Measurements from ENCODE around the gene ALKBH1. TPM values are rescaled to one million over a fixed set of nuclear protein-coding genes. Genes with fewer than 3 reads are reported as not detected.
"Not testable (repeated sequence)": the region's sequence is repeated elsewhere in the genome, so short reads cannot be mapped to it uniquely, and the experiment has no call there.

Gene ALKBH1
- 10 to 100 TPM; 13.5 to 14.5 TPM for total RNA-seq

GRCh38 chr14:77707724-77708408 is at the start of gene ALKBH1, which contains the start of gene SLIRP:
TSS of gene ALKBH1 (minus strand) at chr14:77708023. CDS start at chr14:77708004, 19 bp downstream.
TSS of gene SLIRP (plus strand) at chr14:77708103. CDS start at chr14:77708112, 9 bp downstream.
- peak within 1 kb of the TSS; percentile 87 for H3K4me3 Mint-ChIP-seq
- H3K27ac Mint-ChIP-seq: peak within 1 kb of the TSS; percentile 88
- CTCF ChIA-PET: interaction anchor here (0.6 to 1.5 kb wide), 3 partner anchors 11 to 90 kb away, joined by 3 to 6 read pairs (median 3); no protein-coding TSS in a partner anchor
- no peaks in the 10 kb centered on the region for H3K27me3 Mint-ChIP-seq (ENCODE audit: low read depth)
- intact Hi-C loops (cut with micrococcal nuclease): loop anchor here (1.0 to 5.0 kb wide), 7 partner anchors 53 to 406 kb away; partner anchors contain the start of genes ADCK1, GSTZ1, SNW1 and SPTLC2
- H3K36me3 Mint-ChIP-seq (ENCODE audit: low read depth): peaks cover 19% of the 10 kb centered on the region
- peak; percentile 92 for DNase-seq
- H3K4me1 Mint-ChIP-seq (ENCODE audit: low read depth): peaks cover 48% of the 10 kb centered on the region
- no peaks in the 10 kb centered on the region for H3K9me3 Mint-ChIP-seq

GRCh38 chr14:77752799-77753516 is 45.1 kb upstream of the ALKBH1 start:
- CTCF ChIA-PET: interaction anchor here (0.6 to 1.2 kb wide), 5 partner anchors 11 to 87 kb away, joined by 3 to 4 read pairs (median 3); no protein-coding TSS in a partner anchor
- no peak for DNase-seq
- H3K27ac Mint-ChIP-seq: no peak overlapping the region
- no peaks in the 10 kb centered on the region for H3K27me3 Mint-ChIP-seq (ENCODE audit: low read depth)
- H3K36me3 Mint-ChIP-seq (ENCODE audit: low read depth): peaks cover 32% of the 10 kb centered on the region
- H3K9me3 Mint-ChIP-seq: no peaks in the 10 kb centered on the region
- peaks cover 32% of the 10 kb centered on the region for H3K4me1 Mint-ChIP-seq (ENCODE audit: low read depth)
- no peak overlapping the region for H3K4me3 Mint-ChIP-seq
- intact Hi-C loops (cut with micrococcal nuclease): loop anchor here (5.0 kb wide), 1 partner anchor 36 kb away; no protein-coding TSS in a partner anchor

GRCh38 chr14:77752266-77752665 is 44.4 kb upstream of the ALKBH1 start:
- intact Hi-C loops (cut with micrococcal nuclease): loop anchor here (5.0 kb wide), 1 partner anchor 35 kb away; no protein-coding TSS in a partner anchor
- Mint-ChIP-seq H3K4me3 (no peak overlapping the region), H3K36me3 (ENCODE audit: low read depth) (peaks cover 32% of the 10 kb centered on the region), H3K27ac (no peak overlapping the region), H3K9me3 (no peaks in the 10 kb centered on the region), H3K4me1 (ENCODE audit: low read depth) (peaks cover 26% of the 10 kb centered on the region), H3K27me3 (ENCODE audit: low read depth) (no peaks in the 10 kb centered on the region)
- CTCF ChIA-PET: interaction anchor here (0.6 to 1.2 kb wide), 6 partner anchors 10 to 88 kb away, joined by 3 to 4 read pairs (median 3); no protein-coding TSS in a partner anchor
- no peak for DNase-seq

- intact Hi-C loops (cut with micrococcal nuclease); H3K27ac Mint-ChIP-seq; CTCF ChIA-PET; H3K9me3 Mint-ChIP-seq; H3K4me3 Mint-ChIP-seq; H3K27me3 Mint-ChIP-seq (ENCODE audit: low read depth); DNase-seq: not testable (repeated sequence)
- peaks cover 16% of the 10 kb centered on the region for H3K4me1 Mint-ChIP-seq (ENCODE audit: low read depth)
- peaks cover 34% of the 10 kb centered on the region for H3K36me3 Mint-ChIP-seq (ENCODE audit: low read depth)
Observed at GRCh38 chr14:77747425-77747824, 39.6 kb upstream of the ALKBH1 start.

DNA sequence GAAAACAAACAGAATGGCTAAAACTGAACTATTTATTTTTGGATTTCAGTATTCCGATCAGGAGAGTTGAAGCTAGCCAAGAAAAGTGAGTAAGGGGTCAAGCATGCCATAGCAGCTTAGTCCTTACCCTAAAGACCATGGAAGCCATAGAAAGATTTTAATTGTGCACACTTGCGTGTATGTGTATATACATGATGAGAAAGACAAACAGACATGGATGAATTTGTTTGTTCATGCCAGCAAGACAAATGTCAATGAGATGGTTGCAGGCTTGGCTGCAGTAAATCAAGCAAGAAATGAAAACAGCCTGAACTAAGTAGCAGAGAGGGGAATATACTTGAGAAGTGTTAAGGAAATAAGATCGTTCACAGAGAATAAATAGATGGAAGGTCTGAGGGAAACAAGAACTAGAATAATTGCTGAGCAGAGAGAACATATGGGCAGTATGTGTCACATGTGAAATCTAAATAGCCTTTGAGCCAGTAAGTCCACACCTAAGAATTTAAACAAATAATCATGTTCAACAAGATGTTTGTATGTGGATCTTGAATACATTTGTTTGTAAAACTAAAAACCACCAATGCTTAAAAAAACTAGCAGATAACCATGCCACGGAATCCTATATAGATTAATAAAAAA is 38.4 kb upstream of the ALKBH1 start:
- Mint-ChIP-seq H3K36me3 (ENCODE audit: low read depth) (peaks cover 35% of the 10 kb centered on the region), H3K27ac (no peak overlapping the region), H3K4me3 (no peak overlapping the region), H3K4me1 (ENCODE audit: low read depth) (peaks cover 18% of the 10 kb centered on the region), H3K27me3 (ENCODE audit: low read depth) (no peaks in the 10 kb centered on the region), H3K9me3 (no peaks in the 10 kb centered on the region)
- intact Hi-C loops (cut with micrococcal nuclease): no loop called here
- CTCF ChIA-PET: no interaction called here
- DNase-seq: no peak

- H3K27me3 Mint-ChIP-seq (ENCODE audit: low read depth): no peaks in the 10 kb centered on the region
- no peak for DNase-seq
- H3K9me3 Mint-ChIP-seq: no peaks in the 10 kb centered on the region
- H3K4me1 Mint-ChIP-seq (ENCODE audit: low read depth): peaks cover 33% of the 10 kb centered on the region
- peak overlapping the region; percentile 58 for H3K27ac Mint-ChIP-seq
- CTCF ChIA-PET: interaction anchor here (0.5 to 1.4 kb wide), 3 partner anchors 11 to 285 kb away, joined by 3 to 4 read pairs (median 4); partner anchors contain the start of gene SNW1
- no peak overlapping the region for H3K4me3 Mint-ChIP-seq
- intact Hi-C loops (cut with micrococcal nuclease): no loop called here
- peaks cover 24% of the 10 kb centered on the region for H3K36me3 Mint-ChIP-seq (ENCODE audit: low read depth)
Observed at GRCh38 chr14:77741438-77741837, 33.6 kb upstream of the ALKBH1 start.

GRCh38 chr14:77738559-77739250 is 30.9 kb upstream of the ALKBH1 start:
- Mint-ChIP-seq H3K9me3 (no peaks in the 10 kb centered on the region), H3K27me3 (ENCODE audit: low read depth) (no peaks in the 10 kb centered on the region), H3K27ac (no peak overlapping the region), H3K36me3 (ENCODE audit: low read depth) (peaks cover 32% of the 10 kb centered on the region), H3K4me3 (no peak overlapping the region), H3K4me1 (ENCODE audit: low read depth) (peaks cover 35% of the 10 kb centered on the region)
- CTCF ChIA-PET: interaction anchor here (0.5 to 0.6 kb wide), 4 partner anchors 21 to 34 kb away, joined by 3 to 5 read pairs (median 4); no protein-coding TSS in a partner anchor
- intact Hi-C loops (cut with micrococcal nuclease): no loop called here
- no peak for DNase-seq

- Mint-ChIP-seq H3K36me3 (ENCODE audit: low read depth) (peaks cover 48% of the 10 kb centered on the region), H3K4me3 (no peak overlapping the region), H3K9me3 (no peaks in the 10 kb centered on the region), H3K27me3 (ENCODE audit: low read depth) (no peaks in the 10 kb centered on the region), H3K27ac (no peak overlapping the region), H3K4me1 (ENCODE audit: low read depth) (peaks cover 11% of the 10 kb centered on the region)
- intact Hi-C loops (cut with micrococcal nuclease): no loop called here
- CTCF ChIA-PET: no interaction called here
- no peak for DNase-seq
Observed at GRCh38 chr14:77730976-77731497, 23.2 kb upstream of the ALKBH1 start.

- CTCF ChIA-PET: interaction anchor here (1.3 kb wide), 1 partner anchor 11 kb away, joined by 3 read pairs; no protein-coding TSS in a partner anchor
- Mint-ChIP-seq H3K4me3 (no peak overlapping the region), H3K27ac (no peak overlapping the region), H3K4me1 (ENCODE audit: low read depth) (no peaks in the 10 kb centered on the region), H3K36me3 (ENCODE audit: low read depth) (peaks cover 57% of the 10 kb centered on the region), H3K27me3 (ENCODE audit: low read depth) (no peaks in the 10 kb centered on the region), H3K9me3 (no peaks in the 10 kb centered on the region)
- DNase-seq: no peak
- intact Hi-C loops (cut with micrococcal nuclease): no loop called here
Observed at GRCh38 chr14:77722301-77722700, 14.5 kb upstream of the ALKBH1 start.

DNA sequence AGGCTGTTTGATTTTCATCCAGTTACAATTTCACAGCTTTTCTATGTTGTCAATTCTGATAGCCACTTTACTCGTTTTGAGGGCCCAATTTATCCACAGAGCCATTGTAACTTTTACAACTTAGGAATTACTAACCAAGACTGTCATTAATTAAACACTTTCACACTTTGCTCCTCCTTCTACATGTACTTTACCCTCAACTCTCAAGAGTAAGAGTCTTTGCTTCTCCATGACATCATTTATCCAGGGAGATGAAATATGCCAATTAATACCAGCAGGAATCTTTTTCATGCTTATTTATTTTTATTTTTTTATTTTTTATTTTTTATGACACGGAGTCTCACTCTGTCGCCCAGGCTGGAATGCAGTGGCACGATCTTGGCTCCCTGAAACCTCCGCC is 13.6 kb upstream of the ALKBH1 start:
- CTCF ChIA-PET: no interaction called here
- Mint-ChIP-seq H3K9me3 (no peaks in the 10 kb centered on the region), H3K27me3 (ENCODE audit: low read depth) (no peaks in the 10 kb centered on the region), H3K36me3 (ENCODE audit: low read depth) (peaks cover 55% of the 10 kb centered on the region), H3K4me3 (no peak overlapping the region), H3K4me1 (ENCODE audit: low read depth) (no peaks in the 10 kb centered on the region), H3K27ac (no peak overlapping the region)
- intact Hi-C loops (cut with micrococcal nuclease): no loop called here
- DNase-seq: no peak

- Mint-ChIP-seq H3K4me3 (no peak overlapping the region), H3K27ac (peak overlapping the region; percentile 70), H3K4me1 (ENCODE audit: low read depth) (peaks cover 22% of the 10 kb centered on the region), H3K9me3 (no peaks in the 10 kb centered on the region), H3K27me3 (ENCODE audit: low read depth) (no peaks in the 10 kb centered on the region), H3K36me3 (ENCODE audit: low read depth) (peaks cover 53% of the 10 kb centered on the region)
- intact Hi-C loops (cut with micrococcal nuclease): loop anchor here (5.0 kb wide), 1 partner anchor 35 kb away; no protein-coding TSS in a partner anchor
- CTCF ChIA-PET: interaction anchor here (0.6 kb wide), 1 partner anchor 104 kb away, joined by 3 read pairs; no protein-coding TSS in a partner anchor
- DNase-seq: no peak
Observed at GRCh38 chr14:77717608-77718305, 9.9 kb upstream of the ALKBH1 start.
